Measurements from ENCODE around the gene SULT1C2. TPM values are rescaled to one million over a fixed set of nuclear protein-coding genes. Genes with fewer than 3 reads are reported as not detected.

SULT1C2 gene
- total and polyA plus RNA-seq, 2 of the 4 experiments (the other 2 are of a cell fraction): 0.09 TPM; not detected in 1

- Histone ChIP-seq H4K91ac (ENCODE audit: insufficient read depth, low read depth, low read length) (no peak overlapping the region), H3K4me1 (ENCODE audit: control insufficient read depth, insufficient read depth, low read length) (peaks cover 5% of the 10 kb centered on the region; the same call in 1 of the 2 replicates), H3K56ac (ENCODE audit: extremely low read depth, insufficient read depth, low read length) (no peak overlapping the region), H2BK15ac (ENCODE audit: low read depth, low read length) (no peak overlapping the region), H3K18ac (ENCODE audit: low read depth, low read length) (no peak overlapping the region; the same call in 1 of the 2 replicates), H3K27me3 (ENCODE audit: control insufficient read depth, insufficient read depth, low read length) (no peaks in the 10 kb centered on the region), H3K23ac (ENCODE audit: low read depth, low read length) (no peak overlapping the region), H3K36me3 (ENCODE audit: control insufficient read depth, insufficient read depth, low read length) (no peaks in the 10 kb centered on the region), H3K9me1 (ENCODE audit: insufficient read depth, low read length) (peaks cover 3% of the 10 kb centered on the region; the same call in 1 of the 2 replicates), H3K4ac (ENCODE audit: low read depth, low read length) (no peak overlapping the region), H4K20me1 (ENCODE audit: insufficient read depth, low read length) (no peaks in the 10 kb centered on the region), H2AK5ac (ENCODE audit: low read depth, low read length) (peak overlapping the region; percentile 0; the same call in 1 of the 2 replicates), H2BK5ac (ENCODE audit: low read depth, low read length, poor library complexity, severe bottlenecking) (peak overlapping the region; percentile 50), H4K5ac (ENCODE audit: low read depth, low read length) (no peak overlapping the region; the same call in 1 of the 2 replicates), H4K8ac (ENCODE audit: low read depth in 2 of 2, low read length in 2 of 2) (no peak overlapping the region), H2BK20ac (ENCODE audit: low read depth, low read length) (no peak overlapping the region), H2BK120ac (ENCODE audit: low read depth, low read length) (no peak overlapping the region), H2AK9ac (replicated peaks; ENCODE audit: low read depth, low read length, poor library complexity) (no peak overlapping the region), H3K79me1 (ENCODE audit: low read depth in 1 of 2, low read length in 2 of 2) (no peaks in the 10 kb centered on the region), H3K4me3 (ENCODE audit: insufficient read depth, low read depth, low read length) (no peak overlapping the region), H3K9me3 (ENCODE audit: control insufficient read depth, insufficient read depth, low read length) (no peaks in the 10 kb centered on the region), H3K14ac (replicated peaks; ENCODE audit: low read depth, low read length) (no peak overlapping the region), H3K9ac (ENCODE audit: low read depth, low read length) (no peak overlapping the region), H3K4me2 (ENCODE audit: low read depth, low read length) (no peak overlapping the region), H3K27ac (ENCODE audit: insufficient read depth, low read length) (no peak overlapping the region), H2AFZ (replicated peaks; ENCODE audit: low read length, poor library complexity) (peak overlapping the region; percentile 27)
- TF ChIP-seq CEBPB (IDR thresholded peaks at IDR 0.05; ENCODE audit: low read depth, low read length) (no peak), FOS (IDR thresholded peaks at IDR 0.05; ENCODE audit: low read depth, low read length) (no peak), BHLHE40 (IDR thresholded peaks at IDR 0.05; ENCODE audit: low read depth, low read length) (no peak), RAD21 (IDR thresholded peaks at IDR 0.05; ENCODE audit: low read length) (no peak), MAFK (IDR thresholded peaks at IDR 0.05; ENCODE audit: low read depth, low read length) (peak; percentile 20; the same call in 1 of the 2 replicates), CHD1 (IDR thresholded peaks at IDR 0.05; ENCODE audit: low read depth, low read length) (no peak), ELK1 (IDR thresholded peaks at IDR 0.05; ENCODE audit: borderline replicate concordance, low read depth, low read length) (no peak)
- WGBS, 2 experiments (ENCODE audit: extremely low coverage in 2 of 2, insufficient read length in 1 of 2): 67% methylated on average over 1 of the region's 2 CpGs; no CpG with 5 or more reads in 1 of the 2 experiments
- peak; percentile 44 for DNase-seq
- in situ Hi-C loops (cut with MboI; ENCODE audit: low sequenced_read_pairs) (no loop called here), dilution Hi-C loops (cut with HindIII; ENCODE audit: low sequenced_read_pairs, unreplicated experiment) (no loop called here), intact Hi-C loops (cut with micrococcal nuclease) (no loop called here)
- ATAC-seq (ENCODE audit: low read depth): no peak
- CTCF ChIA-PET: no interaction called here
- BruUV-seq (replicated peaks): no TSS peak
- POLR2A ChIA-PET (ENCODE audit: unreplicated experiment): no interaction called here
Measured at GRCh38 chr2:108325756-108326155, 37.1 kb downstream of the SULT1C2 start.
